ENCODE measurements around the gene WDCP.
"Not testable (repeated sequence)": the region's sequence is repeated elsewhere in the genome, so short reads cannot be mapped to it uniquely, and the experiment has no call there.

DNA sequence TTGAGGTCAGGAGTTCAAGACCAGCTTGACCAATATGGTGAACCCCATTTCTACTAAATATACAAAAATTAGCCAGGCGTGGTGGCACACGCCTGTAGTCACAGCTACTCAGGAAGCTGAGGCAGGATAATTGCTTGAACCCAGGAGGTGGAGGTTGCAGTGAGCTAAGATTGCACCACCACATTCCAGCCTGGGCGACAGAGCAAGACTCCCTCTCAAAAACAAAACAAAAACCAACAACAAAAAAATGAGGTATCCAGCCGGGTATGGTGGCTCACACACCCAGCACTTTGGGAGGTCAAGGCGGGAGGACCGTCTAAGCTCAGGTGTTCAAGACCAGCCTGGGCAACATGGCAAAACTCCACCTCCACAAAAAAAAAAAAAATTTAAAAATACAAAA, 32.3 kb downstream of the WDCP start:
- TF ChIP-seq, protein P1, sequence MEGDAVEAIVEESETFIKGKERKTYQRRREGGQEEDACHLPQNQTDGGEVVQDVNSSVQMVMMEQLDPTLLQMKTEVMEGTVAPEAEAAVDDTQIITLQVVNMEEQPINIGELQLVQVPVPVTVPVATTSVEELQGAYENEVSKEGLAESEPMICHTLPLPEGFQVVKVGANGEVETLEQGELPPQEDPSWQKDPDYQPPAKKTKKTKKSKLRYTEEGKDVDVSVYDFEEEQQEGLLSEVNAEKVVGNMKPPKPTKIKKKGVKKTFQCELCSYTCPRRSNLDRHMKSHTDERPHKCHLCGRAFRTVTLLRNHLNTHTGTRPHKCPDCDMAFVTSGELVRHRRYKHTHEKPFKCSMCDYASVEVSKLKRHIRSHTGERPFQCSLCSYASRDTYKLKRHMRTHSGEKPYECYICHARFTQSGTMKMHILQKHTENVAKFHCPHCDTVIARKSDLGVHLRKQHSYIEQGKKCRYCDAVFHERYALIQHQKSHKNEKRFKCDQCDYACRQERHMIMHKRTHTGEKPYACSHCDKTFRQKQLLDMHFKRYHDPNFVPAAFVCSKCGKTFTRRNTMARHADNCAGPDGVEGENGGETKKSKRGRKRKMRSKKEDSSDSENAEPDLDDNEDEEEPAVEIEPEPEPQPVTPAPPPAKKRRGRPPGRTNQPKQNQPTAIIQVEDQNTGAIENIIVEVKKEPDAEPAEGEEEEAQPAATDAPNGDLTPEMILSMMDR (conservative IDR thresholded peaks at IDR 0.05; ENCODE audit: low read depth, low read length) = not testable (repeated sequence)
- not testable (repeated sequence) for TF ChIP-seq EZH2phosphoT487 (IDR thresholded peaks at IDR 0.05; ENCODE audit: borderline replicate concordance, low read length)
